Nephron (organoid): ENCODE data around the gene C1orf21.

Experiments
- H3K27ac Mint-ChIP-seq, 3 experiments: 2 replicates each; pipeline ENCODE4 v1.8.0; 2020; ENCODE audit warnings: mixed read lengths in 3 of 3, mild to moderate bottlenecking in 2 of 3, moderate library complexity in 1 of 3
- H3K27me3 Mint-ChIP-seq: 2 replicates; pipeline ENCODE4 v1.8.0; 2021; ENCODE audit warnings: low read depth, mild to moderate bottlenecking, moderate library complexity, mixed read lengths
- H3K36me3 Mint-ChIP-seq: 2 replicates; pipeline ENCODE4 v1.8.0; 2020; ENCODE audit warnings: low read depth, mixed read lengths
- H3K4me1 Mint-ChIP-seq: 2 replicates; pipeline ENCODE4 v1.8.0; 2020; ENCODE audit warnings: mixed read lengths
- H3K4me3 Mint-ChIP-seq, 3 experiments: 2 replicates each; pipeline ENCODE4 v1.8.0; 2020; ENCODE audit warnings: mild to moderate bottlenecking in 3 of 3, mixed read lengths in 3 of 3, moderate library complexity in 2 of 3
- H3K9me3 Mint-ChIP-seq: 2 replicates; pipeline ENCODE4 v1.8.0; 2020; ENCODE audit warnings: mixed read lengths
- CTCF ChIP-seq, 3 experiments: fragments of 200-600 bp; sonication (generic); IDR thresholded peaks; one replicate each; pipeline ENCODE4 v1.5.0; 2021; ENCODE audit warnings: antibody characterized with exemption in 3 of 3; ENCODE audit not compliant: unreplicated experiment in 3 of 3

C1orf21 gene

GRCh38 chr1:184633785-184634184 lies 247.0 kb downstream of the C1orf21 start:
- H3K27me3 Mint-ChIP-seq: peaks cover 13% of the 10 kb centered on the region
- no peak overlapping the region for H3K27ac Mint-ChIP-seq
- H3K4me1 Mint-ChIP-seq: peaks cover 14% of the 10 kb centered on the region
- no peak for TF ChIP-seq CTCF (IDR thresholded peaks at IDR 0.05; ENCODE audit: unreplicated experiment in 3 of 3)
- H3K4me3 Mint-ChIP-seq: no peak overlapping the region
- H3K36me3 Mint-ChIP-seq: no peaks in the 10 kb centered on the region
- H3K9me3 Mint-ChIP-seq: peaks cover 5% of the 10 kb centered on the region

- Mint-ChIP-seq H3K27ac (no peak overlapping the region), H3K9me3 (peaks cover 8% of the 10 kb centered on the region), H3K27me3 (peaks cover 13% of the 10 kb centered on the region), H3K4me3 (no peak overlapping the region), H3K4me1 (peaks cover 12% of the 10 kb centered on the region), H3K36me3 (no peaks in the 10 kb centered on the region)
- no peak for TF ChIP-seq CTCF (IDR thresholded peaks at IDR 0.05; ENCODE audit: unreplicated experiment in 3 of 3)
Observed at GRCh38 chr1:184634296-184634695, 247.5 kb downstream of the C1orf21 start.

GRCh38 chr1:184635347-184635979 lies 248.6 kb downstream of the C1orf21 start:
- TF ChIP-seq CTCF (IDR thresholded peaks at IDR 0.05; ENCODE audit: unreplicated experiment in 3 of 3): no peak
- Mint-ChIP-seq H3K4me3 (no peak overlapping the region), H3K27ac (no peak overlapping the region), H3K36me3 (no peaks in the 10 kb centered on the region), H3K9me3 (peaks cover 8% of the 10 kb centered on the region), H3K4me1 (peaks cover 3% of the 10 kb centered on the region), H3K27me3 (peaks cover 15% of the 10 kb centered on the region)

- Mint-ChIP-seq H3K27me3 (peaks cover 16% of the 10 kb centered on the region), H3K4me1 (peaks cover 6% of the 10 kb centered on the region), H3K4me3 (no peak overlapping the region), H3K36me3 (no peaks in the 10 kb centered on the region), H3K27ac (no peak overlapping the region), H3K9me3 (peaks cover 8% of the 10 kb centered on the region)
- TF ChIP-seq CTCF (IDR thresholded peaks at IDR 0.05; ENCODE audit: unreplicated experiment in 3 of 3): no peak
Observed at GRCh38 chr1:184635980-184636431, 249.2 kb downstream of the C1orf21 start.

- Mint-ChIP-seq H3K27ac (no peak overlapping the region), H3K36me3 (no peaks in the 10 kb centered on the region), H3K4me3 (no peak overlapping the region), H3K27me3 (peaks cover 11% of the 10 kb centered on the region), H3K4me1 (peaks cover 19% of the 10 kb centered on the region), H3K9me3 (peaks cover 8% of the 10 kb centered on the region)
- TF ChIP-seq CTCF (IDR thresholded peaks at IDR 0.05; ENCODE audit: unreplicated experiment in 3 of 3): no peak
Observed at GRCh38 chr1:184637664-184638240, 250.9 kb downstream of the C1orf21 start.

GRCh38 chr1:184639205-184639604 lies 252.4 kb downstream of the C1orf21 start:
- no peak overlapping the region for H3K4me3 Mint-ChIP-seq
- H3K4me1 Mint-ChIP-seq: peaks cover 20% of the 10 kb centered on the region
- peaks cover 8% of the 10 kb centered on the region for H3K9me3 Mint-ChIP-seq
- peaks cover 11% of the 10 kb centered on the region for H3K27me3 Mint-ChIP-seq
- H3K36me3 Mint-ChIP-seq: no peaks in the 10 kb centered on the region
- H3K27ac Mint-ChIP-seq: no peak overlapping the region
- TF ChIP-seq CTCF (IDR thresholded peaks at IDR 0.05; ENCODE audit: unreplicated experiment in 3 of 3): no peak
